ENCODE results near the gene ADGRL3. TPM values are rescaled to one million over a fixed set of nuclear protein-coding genes. Genes with fewer than 3 reads are reported as not detected.

ADGRL3 gene
- total RNA-seq, 1 donor from 2014 or later, result 2.1 TPM

DNA sequence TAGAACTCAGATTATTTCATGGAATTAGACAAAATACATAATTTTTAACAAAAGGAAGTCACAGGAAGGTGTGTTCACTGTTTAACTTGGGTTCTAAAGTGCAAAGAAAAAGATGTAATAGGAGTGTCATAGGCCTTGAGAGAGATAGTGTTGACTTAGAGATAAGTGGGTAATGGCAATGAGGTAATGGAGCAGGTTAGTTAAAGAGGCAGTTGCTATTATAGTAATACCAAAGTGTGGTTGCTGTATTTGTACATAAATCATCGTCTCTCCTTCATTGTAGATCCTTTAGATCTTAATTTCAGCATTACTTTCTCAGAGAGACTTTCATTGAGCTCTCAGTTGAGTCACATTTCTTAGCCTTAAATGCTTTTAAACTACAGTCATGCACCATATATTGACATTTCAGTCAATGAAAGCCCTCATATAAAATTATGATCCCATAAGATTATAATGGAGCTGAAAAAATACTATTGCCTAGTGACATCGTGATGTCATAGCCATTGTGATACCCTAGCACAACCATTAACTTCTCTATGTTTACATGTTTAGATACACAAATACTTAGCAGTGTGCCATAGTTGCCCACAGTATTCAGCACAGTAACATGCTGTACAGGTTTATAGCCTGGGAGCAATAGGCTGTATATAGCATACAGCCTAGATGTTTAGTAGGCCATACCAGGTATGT is 245.4 kb downstream of the ADGRL3 start:
- TF ChIP-seq, protein P1, sequence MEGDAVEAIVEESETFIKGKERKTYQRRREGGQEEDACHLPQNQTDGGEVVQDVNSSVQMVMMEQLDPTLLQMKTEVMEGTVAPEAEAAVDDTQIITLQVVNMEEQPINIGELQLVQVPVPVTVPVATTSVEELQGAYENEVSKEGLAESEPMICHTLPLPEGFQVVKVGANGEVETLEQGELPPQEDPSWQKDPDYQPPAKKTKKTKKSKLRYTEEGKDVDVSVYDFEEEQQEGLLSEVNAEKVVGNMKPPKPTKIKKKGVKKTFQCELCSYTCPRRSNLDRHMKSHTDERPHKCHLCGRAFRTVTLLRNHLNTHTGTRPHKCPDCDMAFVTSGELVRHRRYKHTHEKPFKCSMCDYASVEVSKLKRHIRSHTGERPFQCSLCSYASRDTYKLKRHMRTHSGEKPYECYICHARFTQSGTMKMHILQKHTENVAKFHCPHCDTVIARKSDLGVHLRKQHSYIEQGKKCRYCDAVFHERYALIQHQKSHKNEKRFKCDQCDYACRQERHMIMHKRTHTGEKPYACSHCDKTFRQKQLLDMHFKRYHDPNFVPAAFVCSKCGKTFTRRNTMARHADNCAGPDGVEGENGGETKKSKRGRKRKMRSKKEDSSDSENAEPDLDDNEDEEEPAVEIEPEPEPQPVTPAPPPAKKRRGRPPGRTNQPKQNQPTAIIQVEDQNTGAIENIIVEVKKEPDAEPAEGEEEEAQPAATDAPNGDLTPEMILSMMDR (IDR thresholded peaks at IDR 0.05; ENCODE audit: insufficient read depth, low read length, poor library complexity, severe bottlenecking), result no peak
- Histone ChIP-seq H3K27me3 (ENCODE audit: control insufficient read depth, insufficient read depth, low read length) (no peaks in the 10 kb centered on the region), H3K36me3 (ENCODE audit: control insufficient read depth, insufficient read depth, low read length) (no peaks in the 10 kb centered on the region), H3K4me3 (ENCODE audit: low read depth, low read length) (no peak overlapping the region)
- DNase-seq (ENCODE audit: low read depth), result no peak

- Histone ChIP-seq H3K27me3 (ENCODE audit: control insufficient read depth, insufficient read depth, low read length) (no peaks in the 10 kb centered on the region), H3K36me3 (ENCODE audit: control insufficient read depth, insufficient read depth, low read length) (no peaks in the 10 kb centered on the region), H3K4me3 (ENCODE audit: low read depth, low read length) (no peak overlapping the region)
- TF ChIP-seq, protein P1 (IDR thresholded peaks at IDR 0.05; ENCODE audit: insufficient read depth, low read length, poor library complexity, severe bottlenecking), result no peak
- no peak for DNase-seq (ENCODE audit: low read depth)
These were observed 246.8 kb downstream of the ADGRL3 start for GRCh38 chr4:61446941-61447340.

DNA sequence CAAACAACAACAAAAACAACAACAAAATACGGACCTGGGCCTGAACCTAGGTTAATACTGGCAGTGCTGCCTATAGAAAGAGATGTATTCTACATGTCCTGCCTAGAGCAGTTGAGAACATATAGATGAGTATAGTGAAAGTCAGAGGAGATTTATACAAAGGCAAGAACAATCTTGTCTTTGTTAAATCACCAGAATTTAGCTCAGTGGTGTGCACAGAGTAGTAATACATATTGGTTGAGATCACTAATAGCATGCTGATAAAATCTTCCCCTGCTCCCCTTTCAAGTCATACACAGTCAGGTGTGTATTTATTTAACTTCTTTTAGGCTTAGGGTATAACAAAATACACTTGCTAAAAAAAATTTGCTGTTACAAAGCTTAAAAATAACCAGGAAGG is 247.8 kb downstream of the ADGRL3 start:
- H3K4me3 ChIP-seq (ENCODE audit: low read depth, low read length), result no peak overlapping the region

DNA sequence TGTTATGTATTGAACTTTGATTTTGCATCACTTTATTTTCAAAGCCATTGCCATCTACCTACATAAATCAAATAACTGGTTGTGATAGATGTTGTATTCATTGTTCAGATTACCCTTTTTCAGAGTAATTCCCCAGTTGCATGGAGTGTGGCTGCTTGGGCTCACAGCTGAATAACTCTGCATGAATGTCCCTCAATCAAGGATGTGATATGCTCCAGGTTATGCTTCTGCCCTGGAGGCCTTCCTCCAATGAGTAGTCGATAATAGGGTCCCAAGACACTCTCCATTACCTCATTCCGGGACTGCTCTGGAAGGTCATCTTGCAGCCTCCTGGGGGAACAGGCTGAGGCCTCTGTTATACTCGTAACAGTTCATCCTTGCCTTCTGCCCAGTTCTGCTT is 251.8 kb downstream of the ADGRL3 start:
- DNase-seq (ENCODE audit: low read depth), result no peak
- Histone ChIP-seq H3K4me3 (ENCODE audit: low read depth, low read length) (no peak overlapping the region), H3K36me3 (ENCODE audit: control insufficient read depth, insufficient read depth, low read length) (no peaks in the 10 kb centered on the region), H3K27me3 (ENCODE audit: control insufficient read depth, insufficient read depth, low read length) (no peaks in the 10 kb centered on the region)
- TF ChIP-seq, protein P1 (IDR thresholded peaks at IDR 0.05; ENCODE audit: insufficient read depth, low read length, poor library complexity, severe bottlenecking), result no peak

More for the DNA sequence above, 247.8 kb downstream of the ADGRL3 start:
- TF ChIP-seq, protein P1 (IDR thresholded peaks at IDR 0.05; ENCODE audit: insufficient read depth, low read length, poor library complexity, severe bottlenecking), result no peak
- DNase-seq (ENCODE audit: low read depth), result no peak
- H3K36me3 ChIP-seq (ENCODE audit: control insufficient read depth, insufficient read depth, low read length), result no peaks in the 10 kb centered on the region
- no peaks in the 10 kb centered on the region for H3K27me3 ChIP-seq (ENCODE audit: control insufficient read depth, insufficient read depth, low read length)

DNA sequence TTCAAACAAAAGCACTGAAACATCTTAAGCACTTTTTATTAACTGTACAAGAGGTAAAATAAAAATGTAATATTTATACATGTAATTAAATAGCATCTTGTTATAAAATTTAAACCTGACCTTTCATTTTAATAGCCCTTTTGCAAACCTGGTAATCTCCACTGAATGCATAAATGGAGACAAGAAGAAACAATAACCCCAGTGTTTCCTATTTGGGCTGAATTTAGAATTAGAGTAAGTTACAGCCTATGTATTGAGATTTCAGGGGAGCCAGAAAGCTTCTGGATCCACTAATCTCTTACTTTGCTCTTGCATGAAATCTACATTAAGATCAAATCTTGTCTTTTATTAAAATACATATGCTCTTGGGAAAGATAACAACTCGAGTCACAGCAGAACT is 261.8 kb downstream of the ADGRL3 start:
- TF ChIP-seq, protein P1 (IDR thresholded peaks at IDR 0.05; ENCODE audit: insufficient read depth, low read length, poor library complexity, severe bottlenecking), result no peak
- Histone ChIP-seq H3K4me3 (ENCODE audit: low read depth, low read length) (no peak overlapping the region), H3K36me3 (ENCODE audit: control insufficient read depth, insufficient read depth, low read length) (no peaks in the 10 kb centered on the region), H3K27me3 (ENCODE audit: control insufficient read depth, insufficient read depth, low read length) (no peaks in the 10 kb centered on the region)
- no peak for DNase-seq (ENCODE audit: low read depth)
